ENCODE measurements around the gene CAND2. TPM values are rescaled to one million over a fixed set of nuclear protein-coding genes. Genes with fewer than 3 reads are reported as not detected.
"Not testable (repeated sequence)": the region's sequence is repeated elsewhere in the genome, so short reads cannot be mapped to it uniquely, and the experiment has no call there.

Gene CAND2
- polyA plus RNA-seq, 1 donor, result 7.5 TPM

- DNase-seq, result no peak
Measured at GRCh38 chr3:12829886-12830784, 33.7 kb downstream of the CAND2 start.

GRCh38 chr3:12830785-12831156 lies 34.3 kb downstream of the CAND2 start:
- no peak for DNase-seq

- no peak for DNase-seq
Measured at GRCh38 chr3:12831301-12831866, 34.9 kb downstream of the CAND2 start.

- DNase-seq, result no peak
Measured at GRCh38 chr3:12832350-12833221, 36.1 kb downstream of the CAND2 start.

GRCh38 chr3:12833222-12834161 lies 37.0 kb downstream of the CAND2 start:
- DNase-seq, result no peak

- DNase-seq, result no peak
Measured at GRCh38 chr3:12835052-12835665, 38.7 kb downstream of the CAND2 start.

GRCh38 chr3:12837295-12837986 lies 41.0 kb downstream of the CAND2 start:
- no peak for DNase-seq

- DNase-seq, result no peak
Measured at GRCh38 chr3:12838179-12838965, 41.9 kb downstream of the CAND2 start.

GRCh38 chr3:12839156-12839946 lies 42.9 kb downstream of the CAND2 start:
- no peak for DNase-seq

- DNase-seq, result not testable (repeated sequence)
Measured at GRCh38 chr3:12840148-12840547, 43.7 kb downstream of the CAND2 start.

- DNase-seq, result no peak
Measured at GRCh38 chr3:12840591-12841148, 44.2 kb downstream of the CAND2 start.

- peak; percentile 95 for DNase-seq
Measured at GRCh38 chr3:12841149-12841969, 44.9 kb downstream of the CAND2 start, which contains the start of gene RPL32. Gene RPL32, minus strand, starts transcription at chr3:12841565. Its CDS starts 1,328 bp downstream, at chr3:12840237.

- no peak for DNase-seq
Measured at GRCh38 chr3:12841970-12842328, 45.5 kb downstream of the CAND2 start.

GRCh38 chr3:12842469-12842868 lies 46.0 kb downstream of the CAND2 start:
- DNase-seq, result no peak

GRCh38 chr3:12845811-12846210 lies 49.3 kb downstream of the CAND2 start:
- DNase-seq, result no peak

- no peak for DNase-seq
Measured at GRCh38 chr3:12852201-12852600, 55.7 kb downstream of the CAND2 start.

GRCh38 chr3:12853847-12854246 lies 57.4 kb downstream of the CAND2 start:
- not testable (repeated sequence) for DNase-seq
